Neutrophil (primary cell): ENCODE measurements around the gene PTPRE.

ENCODE experiments used
- H3K27ac ChIP-seq: fragments of 200-600 bp; sonication (generic); 2 replicates; pipeline ENCODE4 v1.5.1; 2016; ENCODE audit warnings: mild to moderate bottlenecking, moderate library complexity
- H3K27me3 ChIP-seq: fragments of 200-600 bp; sonication (generic); 2 replicates; pipeline ENCODE4 v1.6.0; 2016; ENCODE audit warnings: mild to moderate bottlenecking
- H3K36me3 ChIP-seq: fragments of 200-600 bp; sonication (generic); 2 replicates; pipeline ENCODE4 v1.5.1; 2017
- H3K4me1 ChIP-seq, 2 experiments: fragments of 200-600 bp in 1 of 2; sonication (generic) in 1 of 2; 1 replicate in 1 of 2; 2 replicates in 1 of 2; pipeline versions ENCODE4 v1.5.1 to v1.6.1; 2013 to 2016; ENCODE audit warnings: low read depth in 1 of 2, low read length in 1 of 2, mild to moderate bottlenecking in 1 of 2, moderate library complexity in 1 of 2; ENCODE audit not compliant: control insufficient read depth in 1 of 2, insufficient read depth in 1 of 2
- H3K4me3 ChIP-seq, 2 experiments: fragments of 200-600 bp in 1 of 2; sonication (generic) in 1 of 2; 1 replicate in 1 of 2; 2 replicates in 1 of 2; pipeline ENCODE4 v1.5.1; 2013 to 2016; ENCODE audit warnings: low read depth in 1 of 2, low read length in 1 of 2, mild to moderate bottlenecking in 1 of 2, moderate library complexity in 1 of 2
- H3K9me3 ChIP-seq: fragments of 200-600 bp; sonication (generic); 2 replicates; pipeline ENCODE4 v1.5.1; 2016
- CTCF ChIP-seq: fragments of 200-600 bp; sonication (generic); IDR thresholded peaks from 2 replicates; pipeline ENCODE4 v1.5.1; 2016; ENCODE audit warnings: antibody characterized with exemption

Gene PTPRE

GRCh38 chr10:127905001-127905847, 1.7 kb upstream of the PTPRE start:
- Histone ChIP-seq H3K4me3 (no peak overlapping the region), H3K36me3 (no peaks in the 10 kb centered on the region), H3K9me3 (no peaks in the 10 kb centered on the region), H3K27me3 (peaks cover 8% of the 10 kb centered on the region), H3K4me1 (peaks cover 28 to 32% of the 10 kb centered on the region in 2 experiments), H3K27ac (no peak overlapping the region)
- TF ChIP-seq CTCF = no peak

- Histone ChIP-seq H3K36me3 (no peaks in the 10 kb centered on the region), H3K4me1 (peaks cover 24 to 27% of the 10 kb centered on the region in 2 experiments), H3K9me3 (no peaks in the 10 kb centered on the region), H3K4me3 (no peak overlapping the region), H3K27me3 (peaks cover 8% of the 10 kb centered on the region), H3K27ac (no peak overlapping the region)
- TF ChIP-seq CTCF = no peak
Measured at GRCh38 chr10:127905848-127906261, 1.0 kb upstream of the PTPRE start.

- H3K27ac ChIP-seq = peak overlapping the region; percentile 75
- H3K9me3 ChIP-seq = no peaks in the 10 kb centered on the region
- peak overlapping the region; percentile 76 to 88 for H3K4me3 ChIP-seq
- H3K27me3 ChIP-seq = peaks cover 8% of the 10 kb centered on the region
- peaks cover 24 to 27% of the 10 kb centered on the region in 2 experiments for H3K4me1 ChIP-seq
- no peak for TF ChIP-seq CTCF
- H3K36me3 ChIP-seq = no peaks in the 10 kb centered on the region
Measured at GRCh38 chr10:127907411-127908105, 655 bp downstream of the PTPRE start.

GRCh38 chr10:127908106-127908958, 1.4 kb downstream of the PTPRE start:
- H3K4me3 ChIP-seq = peak overlapping the region; percentile 76 to 88
- no peak overlapping the region for H3K27ac ChIP-seq
- H3K27me3 ChIP-seq = peaks cover 8% of the 10 kb centered on the region
- H3K9me3 ChIP-seq = no peaks in the 10 kb centered on the region
- TF ChIP-seq CTCF = no peak
- H3K36me3 ChIP-seq = no peaks in the 10 kb centered on the region
- H3K4me1 ChIP-seq = peaks cover 24 to 27% of the 10 kb centered on the region in 2 experiments

GRCh38 chr10:127908959-127909267, 2.0 kb downstream of the PTPRE start:
- peaks cover 24 to 27% of the 10 kb centered on the region in 2 experiments for H3K4me1 ChIP-seq
- H3K36me3 ChIP-seq = no peaks in the 10 kb centered on the region
- H3K4me3 ChIP-seq = no peak overlapping the region
- H3K27me3 ChIP-seq = peaks cover 8% of the 10 kb centered on the region
- H3K27ac ChIP-seq = no peak overlapping the region
- no peak for TF ChIP-seq CTCF
- no peaks in the 10 kb centered on the region for H3K9me3 ChIP-seq
